H1 (cell line): ENCODE data around the gene PCNX3. TPM values are rescaled to one million over a fixed set of nuclear protein-coding genes. Genes with fewer than 3 reads are reported as not detected.

Experiments
- CBX8 ChIP-seq: fragments of 300-800, 300-1000 bp; sonication (generic); IDR thresholded peaks from 2 replicates; pipeline ENCODE4 v1.7.1; 2016; ENCODE audit warnings: low read depth, low read length, borderline replicate concordance
- CEBPB ChIP-seq: IDR thresholded peaks from 2 replicates; pipeline ENCODE4 v1.6.1; 2012; ENCODE audit warnings: low read depth, low read length
- CHD7 ChIP-seq: fragments of 300-600 bp; sonication (generic); IDR thresholded peaks from 2 replicates; pipeline ENCODE4 v1.7.1; 2012; ENCODE audit warnings: low read length, moderate library complexity, mild to moderate bottlenecking, inconsistent platforms; ENCODE audit not compliant: insufficient replicate concordance
- EGR1 ChIP-seq: IDR thresholded peaks from 2 replicates; pipeline ENCODE4 v1.6.1; 2011; ENCODE audit warnings: low read depth, low read length, borderline replicate concordance
- KDM5A ChIP-seq: fragments of 200-600 bp; IDR thresholded peaks from 2 replicates; pipeline ENCODE4 v1.7.1; 2012; ENCODE audit warnings: mild to moderate bottlenecking, low read length, inconsistent platforms, mixed read lengths
- NANOG ChIP-seq: IDR thresholded peaks from 2 replicates; pipeline ENCODE4 v1.6.1; 2011; ENCODE audit warnings: low read length, low read depth, mild to moderate bottlenecking, inconsistent platforms; ENCODE audit not compliant: insufficient read depth, poor library complexity, severe bottlenecking
- SAP30 ChIP-seq: fragments of 300-600 bp; sonication (generic); IDR thresholded peaks from 2 replicates; pipeline ENCODE4 v1.7.1; 2012; ENCODE audit warnings: low read length, moderate library complexity, mild to moderate bottlenecking, inconsistent platforms; ENCODE audit not compliant: insufficient read depth, insufficient replicate concordance
- SP2 ChIP-seq: IDR thresholded peaks from 2 replicates; pipeline ENCODE4 v1.6.1; 2012; ENCODE audit warnings: mild to moderate bottlenecking, low read length, inconsistent platforms
- TBP ChIP-seq: IDR thresholded peaks from 2 replicates; pipeline ENCODE4 v1.6.1; 2011; ENCODE audit warnings: low read depth, low read length, improper control_type of control experiment
- polyA plus RNA-seq, 7 experiments: library from polyadenylated mRNA; depleted of rRNA in 3 of 7; stranded (reverse) in 5 of 7; unstranded in 2 of 7; fragments of >200 nt in 5 of 7; fragments of 200-250 nt in 2 of 7; gene quantifications; 1 replicate in 5 of 7; 2 replicates in 1 of 7; 4 replicates in 1 of 7; pipeline versions ENCODE4 v1.2.1 to v1.2.3, GENCODE V29; 2011 to 2013; ENCODE audit warnings: missing spikeins in 2 of 7, mixed read lengths in 2 of 7
- total RNA-seq: library from RNA; stranded (reverse); fragmentation: NEBNext Ultra II Directional; extraction: Animal tissue kit (Norgen Biotek cat#: 25700); gene quantifications from 2 replicates; pipeline ENCODE4 v1.2.1, GENCODE V29; 2021

The PCNX3 gene
- total and polyA plus RNA-seq, 2 of the 8 experiments (the other 6 are each of a cell fraction or from before 2014, with no cell fraction given), result 27.2 to 38.8 TPM

GRCh38 chr11:65634905-65635731, 19.5 kb downstream of the PCNX3 start (continued):
- TF ChIP-seq CHD7 (no peak), SAP30 (no peak), SP2 (no peak), CEBPB (no peak), TBP (no peak), CBX8 (no peak), EGR1 (no peak), KDM5A (no peak), NANOG (no peak)
